CD4-positive, alpha-beta T cell (primary cell): ENCODE results near the gene MRPL33. TPM values are rescaled to one million over a fixed set of nuclear protein-coding genes. Genes with fewer than 3 reads are reported as not detected.

Source experiments
- ATAC-seq: fragments of 200-7000 bp; cut with Tn5 transposase; one replicate; pipeline ENCODE4 v1.10.0; 2022; ENCODE audit warnings: mild to moderate bottlenecking; ENCODE audit not compliant: poor library complexity
- CTCF ChIA-PET: fragments of 350-600 bp; sonication (Branson Sonifier 250); formaldehyde crosslinking; loops from one replicate; lab custom pipeline; 2021; ENCODE audit warnings: antibody characterized with exemption, inconsistent platforms; lab: Charles Lee
- POLR2A ChIA-PET: fragments of 350-600 bp; sonication (Branson Sonifier 250); formaldehyde crosslinking; loops from one replicate; lab custom pipeline; 2021; ENCODE audit warnings: antibody characterized with exemption, inconsistent platforms; lab: Charles Lee
- DNase-seq, 14 experiments: peaks; one replicate each; pipeline ENCODE4 v3.0.0-alpha.2; 2013 to 2020; ENCODE audit warnings: mixed read lengths in 2 of 14
- H3K27ac ChIP-seq, 2 donors: one replicate each; pipeline versions ENCODE4 v1.5.1 to v1.7.0; 2013; ENCODE audit warnings: low read length in 2 of 2, low read depth in 1 of 2, mild to moderate bottlenecking in 1 of 2
- H3K27me3 ChIP-seq, 2 experiments: 1 replicate in 1 of 2; 2 replicates in 1 of 2; pipeline versions ENCODE4 v1.6.1 to v1.7.0; 2013; ENCODE audit warnings: low read length in 2 of 2, control low read depth in 1 of 2, mild to moderate bottlenecking in 1 of 2, moderate library complexity in 1 of 2; ENCODE audit not compliant: insufficient read depth in 2 of 2, control insufficient read depth in 1 of 2
- H3K36me3 ChIP-seq: one replicate; pipeline ENCODE4 v1.6.1; 2013; ENCODE audit warnings: low read length, control low read depth; ENCODE audit not compliant: insufficient read depth
- H3K4me1 ChIP-seq: one replicate; pipeline ENCODE4 v1.6.1; 2013; ENCODE audit warnings: low read length, control low read depth; ENCODE audit not compliant: insufficient read depth
- H3K4me3 ChIP-seq: one replicate; pipeline ENCODE4 v1.5.1; 2013; ENCODE audit warnings: mild to moderate bottlenecking, low read length, moderate library complexity
- H3K9me3 ChIP-seq, 2 experiments: 1 replicate in 1 of 2; 2 replicates in 1 of 2; pipeline versions ENCODE4 v1.6.1 to v1.7.0; 2013; ENCODE audit warnings: low read length in 2 of 2, mild to moderate bottlenecking in 2 of 2, control low read depth in 1 of 2, moderate library complexity in 1 of 2; ENCODE audit not compliant: control insufficient read depth in 1 of 2, insufficient read depth in 1 of 2
- H3K27ac Mint-ChIP-seq: one replicate; pipeline ENCODE4 v1.8.0; 2020; ENCODE audit warnings: mixed read lengths
- H3K27me3 Mint-ChIP-seq: one replicate; pipeline ENCODE4 v1.8.0; 2021; ENCODE audit warnings: mixed read lengths
- H3K36me3 Mint-ChIP-seq: one replicate; pipeline ENCODE4 v1.8.0; 2021; ENCODE audit warnings: low read depth, mixed read lengths
- H3K4me1 Mint-ChIP-seq: one replicate; pipeline ENCODE4 v1.8.0; 2021; ENCODE audit warnings: low read depth, mixed read lengths
- H3K4me3 Mint-ChIP-seq: one replicate; pipeline ENCODE4 v1.8.0; 2020; ENCODE audit warnings: mild to moderate bottlenecking, mixed read lengths
- H3K9me3 Mint-ChIP-seq: one replicate; pipeline ENCODE4 v1.8.0; 2020; ENCODE audit warnings: mixed read lengths
- intact Hi-C, 2 experiments: fragments of 100-400 bp; cut with DNase I in 1 of 2; cut with micrococcal nuclease in 1 of 2; formaldehyde crosslinking; loops; one replicate each; pipeline versions ENCODE4 v1.15.1 to v1.9.0; 2023 to 2025; cut with DNase I, micrococcal nuclease
- total RNA-seq, 174 experiments: library from RNA in 2 of 174; stranded (reverse) in 2 of 174; gene quantifications; one replicate each; pipeline ENCODE4 v1.2.3 and lab custom pipeline; 2021 to 2026
- TF ChIP-seq, protein P1 (sequence below): fragments of 200-600 bp; IDR thresholded peaks from one replicate; pipeline ENCODE4 v1.8.0; 2022; ENCODE audit warnings: antibody characterized with exemption, mild to moderate bottlenecking

Gene MRPL33
- total RNA-seq, 2 experiments from 2014 or later = 33.1 to 37.2 TPM

DNA sequence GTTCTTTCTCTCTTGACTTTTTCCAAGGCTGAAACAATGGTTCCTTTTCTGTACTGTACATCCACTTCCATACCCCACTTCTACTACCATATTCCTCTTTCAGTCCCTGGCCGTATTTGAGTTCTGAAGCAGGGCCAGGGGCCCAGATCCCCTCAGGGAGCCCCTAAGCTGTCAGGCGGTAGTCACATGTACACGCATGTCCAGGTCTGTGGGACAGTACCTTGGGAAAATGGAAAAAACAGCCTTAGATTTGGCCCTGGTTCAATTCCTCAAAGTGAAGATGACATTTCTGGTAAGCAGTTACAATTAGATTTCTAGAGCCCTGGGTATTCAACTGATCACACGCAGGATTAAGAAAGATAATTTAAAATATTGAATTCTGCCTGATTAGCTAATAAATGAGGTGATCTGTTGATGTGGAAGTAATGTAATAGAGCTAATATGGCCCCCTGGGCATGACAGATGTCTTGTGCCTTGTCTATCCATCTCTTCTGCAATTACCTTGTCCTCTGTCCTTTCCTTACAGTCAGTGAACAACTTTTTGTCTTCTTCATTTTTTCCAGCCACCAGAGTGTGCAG is 44.4 kb downstream of the MRPL33 start:
- H3K4me3 ChIP-seq = no peak overlapping the region
- H3K4me1 ChIP-seq = no peaks in the 10 kb centered on the region
- H3K27me3 ChIP-seq = no peaks in the 10 kb centered on the region
- no peaks in the 10 kb centered on the region for H3K9me3 ChIP-seq
- DNase-seq (no peak), ATAC-seq (no peak)
- H3K27ac ChIP-seq = no peak overlapping the region
- intact Hi-C loops = no loop called here
- Mint-ChIP-seq H3K27me3 (no peaks in the 10 kb centered on the region), H3K9me3 (no peaks in the 10 kb centered on the region), H3K4me1 (no peaks in the 10 kb centered on the region), H3K27ac (no peak overlapping the region), H3K36me3 (no peaks in the 10 kb centered on the region), H3K4me3 (no peak overlapping the region)
- TF ChIP-seq, protein P1, sequence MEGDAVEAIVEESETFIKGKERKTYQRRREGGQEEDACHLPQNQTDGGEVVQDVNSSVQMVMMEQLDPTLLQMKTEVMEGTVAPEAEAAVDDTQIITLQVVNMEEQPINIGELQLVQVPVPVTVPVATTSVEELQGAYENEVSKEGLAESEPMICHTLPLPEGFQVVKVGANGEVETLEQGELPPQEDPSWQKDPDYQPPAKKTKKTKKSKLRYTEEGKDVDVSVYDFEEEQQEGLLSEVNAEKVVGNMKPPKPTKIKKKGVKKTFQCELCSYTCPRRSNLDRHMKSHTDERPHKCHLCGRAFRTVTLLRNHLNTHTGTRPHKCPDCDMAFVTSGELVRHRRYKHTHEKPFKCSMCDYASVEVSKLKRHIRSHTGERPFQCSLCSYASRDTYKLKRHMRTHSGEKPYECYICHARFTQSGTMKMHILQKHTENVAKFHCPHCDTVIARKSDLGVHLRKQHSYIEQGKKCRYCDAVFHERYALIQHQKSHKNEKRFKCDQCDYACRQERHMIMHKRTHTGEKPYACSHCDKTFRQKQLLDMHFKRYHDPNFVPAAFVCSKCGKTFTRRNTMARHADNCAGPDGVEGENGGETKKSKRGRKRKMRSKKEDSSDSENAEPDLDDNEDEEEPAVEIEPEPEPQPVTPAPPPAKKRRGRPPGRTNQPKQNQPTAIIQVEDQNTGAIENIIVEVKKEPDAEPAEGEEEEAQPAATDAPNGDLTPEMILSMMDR = no peak
- no peaks in the 10 kb centered on the region for H3K36me3 ChIP-seq
- ChIA-PET POLR2A (no interaction called here), CTCF (no interaction called here)

DNA sequence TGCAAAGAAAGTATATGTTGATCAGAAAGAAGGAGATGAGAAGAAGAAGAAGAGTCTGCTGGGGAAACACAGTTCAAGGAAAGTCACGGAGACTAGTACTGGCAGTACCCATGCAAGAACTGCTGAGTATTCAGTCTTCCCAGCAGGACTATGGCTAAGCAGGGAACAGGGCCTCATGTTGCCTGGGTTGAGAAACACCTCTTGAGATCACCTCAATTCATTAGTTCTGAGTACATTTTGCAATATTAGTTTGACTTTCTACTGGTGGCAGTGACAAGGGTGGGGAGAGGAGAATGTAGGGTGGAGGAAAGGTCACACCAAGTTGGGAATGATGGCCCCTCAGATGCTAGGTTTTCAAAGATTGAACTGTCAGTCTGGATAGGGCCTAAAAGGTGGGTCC is 50.5 kb downstream of the MRPL33 start:
- POLR2A ChIA-PET = no interaction called here
- no peak overlapping the region for H3K4me3 Mint-ChIP-seq
- no peak overlapping the region for H3K27ac Mint-ChIP-seq
- TF ChIP-seq, protein P1 = no peak
- Histone ChIP-seq H3K4me3 (no peak overlapping the region), H3K27ac (no peak overlapping the region), H3K36me3 (no peaks in the 10 kb centered on the region), H3K4me1 (no peaks in the 10 kb centered on the region), H3K27me3 (no peaks in the 10 kb centered on the region), H3K9me3 (peaks cover 4 to 6% of the 10 kb centered on the region in 2 experiments)
- intact Hi-C loops = no loop called here
- H3K9me3 Mint-ChIP-seq = no peaks in the 10 kb centered on the region
- H3K27me3 Mint-ChIP-seq = no peaks in the 10 kb centered on the region
- no peak for DNase-seq
- no peak for ATAC-seq
- H3K4me1 Mint-ChIP-seq = no peaks in the 10 kb centered on the region
- CTCF ChIA-PET = no interaction called here
- H3K36me3 Mint-ChIP-seq = peaks cover 10% of the 10 kb centered on the region

DNA sequence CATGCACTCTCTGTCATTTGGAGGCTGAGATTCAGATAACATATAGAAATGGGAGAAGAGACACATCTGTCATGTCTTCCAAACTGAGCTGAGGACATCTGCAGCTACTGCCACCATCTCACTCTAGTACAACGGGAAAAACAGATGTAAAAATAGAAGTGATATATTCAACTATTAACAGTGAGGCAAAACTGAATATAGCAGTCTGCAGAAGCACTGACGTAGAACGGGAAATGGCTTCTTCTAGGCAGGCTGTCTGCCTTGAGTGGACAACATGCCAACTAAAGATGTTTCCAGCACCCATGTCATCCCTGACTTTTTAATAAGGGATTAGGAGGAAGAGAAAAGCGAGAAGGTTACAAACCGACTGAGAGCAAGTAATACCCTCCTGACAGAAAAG is 51.6 kb downstream of the MRPL33 start:
- no peaks in the 10 kb centered on the region for H3K36me3 ChIP-seq
- ATAC-seq (no peak), DNase-seq (no peak)
- Mint-ChIP-seq H3K36me3 (peaks cover 10% of the 10 kb centered on the region), H3K9me3 (no peaks in the 10 kb centered on the region), H3K27me3 (no peaks in the 10 kb centered on the region), H3K4me3 (no peak overlapping the region), H3K27ac (no peak overlapping the region), H3K4me1 (no peaks in the 10 kb centered on the region)
- intact Hi-C loops = no loop called here
- no peak overlapping the region for H3K4me3 ChIP-seq
- ChIA-PET POLR2A (no interaction called here), CTCF (no interaction called here)
- H3K9me3 ChIP-seq = peaks cover 4 to 6% of the 10 kb centered on the region in 2 experiments
- no peaks in the 10 kb centered on the region for H3K4me1 ChIP-seq
- TF ChIP-seq, protein P1 = no peak
- no peaks in the 10 kb centered on the region for H3K27me3 ChIP-seq
- no peak overlapping the region for H3K27ac ChIP-seq
